Measurements from ENCODE around the gene FSD2. TPM values are rescaled to one million over a fixed set of nuclear protein-coding genes. Genes with fewer than 3 reads are reported as not detected.

The FSD2 gene
- total and polyA plus RNA-seq, 2 donors: under 0.01 to 0.05 TPM

GRCh38 chr15:82802497-82802896, 3.4 kb downstream of the FSD2 start:
- no peak for DNase-seq (ENCODE audit: low read depth in 6 of 9, low spot score in 9 of 9)
- H3K36me3 ChIP-seq (ENCODE audit: control insufficient read depth in 2 of 2, insufficient read depth in 2 of 2, low read length in 1 of 2): no peaks in the 10 kb centered on the region
- no peaks in the 10 kb centered on the region for H3K9me3 ChIP-seq (ENCODE audit: control insufficient read depth in 2 of 2, insufficient read depth in 1 of 2, low read length in 1 of 2)
- no peak overlapping the region for H3K4me3 ChIP-seq (ENCODE audit: low read length in 2 of 2)
- WGBS: 34% methylated on average over 1 of the region's 1 CpG
- H3K27ac ChIP-seq (ENCODE audit: low read depth in 1 of 2, low read length in 1 of 2): no peak overlapping the region
- H3K27me3 ChIP-seq (ENCODE audit: control insufficient read depth in 2 of 2, insufficient read depth in 1 of 2, low read length in 1 of 2): peaks cover 0 to 2% of the 10 kb centered on the region in 2 donors
- H3K4me1 ChIP-seq (ENCODE audit: control insufficient read depth in 2 of 2, insufficient read depth in 2 of 2, low read length in 2 of 2): no peaks in the 10 kb centered on the region

GRCh38 chr15:82799183-82799841, 6.6 kb downstream of the FSD2 start:
- no peak overlapping the region for H3K27ac ChIP-seq (ENCODE audit: low read depth in 1 of 2, low read length in 1 of 2)
- peaks cover 0 to 2% of the 10 kb centered on the region in 2 donors for H3K27me3 ChIP-seq (ENCODE audit: control insufficient read depth in 2 of 2, insufficient read depth in 1 of 2, low read length in 1 of 2)
- 95% methylated on average over 7 of the region's 7 CpGs for WGBS
- no peak overlapping the region for H3K4me3 ChIP-seq (ENCODE audit: low read length in 2 of 2)
- H3K4me1 ChIP-seq (ENCODE audit: control insufficient read depth in 2 of 2, insufficient read depth in 2 of 2, low read length in 2 of 2): no peaks in the 10 kb centered on the region
- H3K36me3 ChIP-seq (ENCODE audit: control insufficient read depth in 2 of 2, insufficient read depth in 2 of 2, low read length in 1 of 2): no peaks in the 10 kb centered on the region
- H3K9me3 ChIP-seq (ENCODE audit: control insufficient read depth in 2 of 2, insufficient read depth in 1 of 2, low read length in 1 of 2): no peaks in the 10 kb centered on the region
- DNase-seq (ENCODE audit: low read depth in 6 of 9, low spot score in 9 of 9): no peak

GRCh38 chr15:82798531-82799166, 7.2 kb downstream of the FSD2 start:
- WGBS: 94% methylated on average over 5 of the region's 5 CpGs
- no peak overlapping the region for H3K27ac ChIP-seq (ENCODE audit: low read depth in 1 of 2, low read length in 1 of 2)

GRCh38 chr15:82798104-82798503, 7.8 kb downstream of the FSD2 start:
- Histone ChIP-seq H3K9me3 (ENCODE audit: control insufficient read depth in 2 of 2, insufficient read depth in 1 of 2, low read length in 1 of 2) (no peaks in the 10 kb centered on the region), H3K36me3 (ENCODE audit: control insufficient read depth in 2 of 2, insufficient read depth in 2 of 2, low read length in 1 of 2) (no peaks in the 10 kb centered on the region), H3K27ac (ENCODE audit: low read depth in 1 of 2, low read length in 1 of 2) (no peak overlapping the region), H3K4me3 (ENCODE audit: low read length in 2 of 2) (no peak overlapping the region), H3K4me1 (ENCODE audit: control insufficient read depth in 2 of 2, insufficient read depth in 2 of 2, low read length in 2 of 2) (no peaks in the 10 kb centered on the region), H3K27me3 (ENCODE audit: control insufficient read depth in 2 of 2, insufficient read depth in 1 of 2, low read length in 1 of 2) (peaks cover 0 to 2% of the 10 kb centered on the region in 2 donors)
- 94% methylated on average over 4 of the region's 4 CpGs for WGBS
- no peak for DNase-seq (ENCODE audit: low read depth in 6 of 9, low spot score in 9 of 9)

More at GRCh38 chr15:82798531-82799166, 7.2 kb downstream of the FSD2 start:
- Histone ChIP-seq H3K27me3 (ENCODE audit: control insufficient read depth in 2 of 2, insufficient read depth in 1 of 2, low read length in 1 of 2) (peaks cover 0 to 2% of the 10 kb centered on the region in 2 donors), H3K4me1 (ENCODE audit: control insufficient read depth in 2 of 2, insufficient read depth in 2 of 2, low read length in 2 of 2) (no peaks in the 10 kb centered on the region), H3K4me3 (ENCODE audit: low read length in 2 of 2) (no peak overlapping the region), H3K9me3 (ENCODE audit: control insufficient read depth in 2 of 2, insufficient read depth in 1 of 2, low read length in 1 of 2) (no peaks in the 10 kb centered on the region), H3K36me3 (ENCODE audit: control insufficient read depth in 2 of 2, insufficient read depth in 2 of 2, low read length in 1 of 2) (no peaks in the 10 kb centered on the region)
- no peak for DNase-seq (ENCODE audit: low read depth in 6 of 9, low spot score in 9 of 9)

GRCh38 chr15:82793737-82794136, 12.1 kb downstream of the FSD2 start:
- no peak overlapping the region for H3K4me3 ChIP-seq (ENCODE audit: low read length in 2 of 2)
- H3K27ac ChIP-seq (ENCODE audit: low read depth in 1 of 2, low read length in 1 of 2): no peak overlapping the region
- no peaks in the 10 kb centered on the region for H3K36me3 ChIP-seq (ENCODE audit: control insufficient read depth in 2 of 2, insufficient read depth in 2 of 2, low read length in 1 of 2)
- H3K4me1 ChIP-seq (ENCODE audit: control insufficient read depth in 2 of 2, insufficient read depth in 2 of 2, low read length in 2 of 2): no peaks in the 10 kb centered on the region
- no peaks in the 10 kb centered on the region for H3K27me3 ChIP-seq (ENCODE audit: control insufficient read depth in 2 of 2, insufficient read depth in 1 of 2, low read length in 1 of 2)
- no peaks in the 10 kb centered on the region for H3K9me3 ChIP-seq (ENCODE audit: control insufficient read depth in 2 of 2, insufficient read depth in 1 of 2, low read length in 1 of 2)
- DNase-seq (ENCODE audit: low read depth in 6 of 9, low spot score in 9 of 9): no peak

- Histone ChIP-seq H3K9me3 (ENCODE audit: control insufficient read depth in 2 of 2, insufficient read depth in 1 of 2, low read length in 1 of 2) (no peaks in the 10 kb centered on the region), H3K4me3 (ENCODE audit: low read length in 2 of 2) (no peak overlapping the region), H3K27me3 (ENCODE audit: control insufficient read depth in 2 of 2, insufficient read depth in 1 of 2, low read length in 1 of 2) (no peaks in the 10 kb centered on the region), H3K4me1 (ENCODE audit: control insufficient read depth in 2 of 2, insufficient read depth in 2 of 2, low read length in 2 of 2) (no peaks in the 10 kb centered on the region), H3K36me3 (ENCODE audit: control insufficient read depth in 2 of 2, insufficient read depth in 2 of 2, low read length in 1 of 2) (no peaks in the 10 kb centered on the region), H3K27ac (ENCODE audit: low read depth in 1 of 2, low read length in 1 of 2) (no peak overlapping the region)
- 87% methylated on average over 1 of the region's 1 CpG for WGBS
- DNase-seq (ENCODE audit: low read depth in 6 of 9, low spot score in 9 of 9): no peak
These were observed 13.8 kb downstream of the FSD2 start for GRCh38 chr15:82792068-82792467.

- Histone ChIP-seq H3K4me3 (ENCODE audit: low read length in 2 of 2) (no peak overlapping the region), H3K27ac (ENCODE audit: low read depth in 1 of 2, low read length in 1 of 2) (no peak overlapping the region), H3K4me1 (ENCODE audit: control insufficient read depth in 2 of 2, insufficient read depth in 2 of 2, low read length in 2 of 2) (no peaks in the 10 kb centered on the region), H3K9me3 (ENCODE audit: control insufficient read depth in 2 of 2, insufficient read depth in 1 of 2, low read length in 1 of 2) (no peaks in the 10 kb centered on the region), H3K27me3 (ENCODE audit: control insufficient read depth in 2 of 2, insufficient read depth in 1 of 2, low read length in 1 of 2) (no peaks in the 10 kb centered on the region), H3K36me3 (ENCODE audit: control insufficient read depth in 2 of 2, insufficient read depth in 2 of 2, low read length in 1 of 2) (no peaks in the 10 kb centered on the region)
- 97% methylated on average over 11 of the region's 11 CpGs for WGBS
- DNase-seq (ENCODE audit: low read depth in 6 of 9, low spot score in 9 of 9): no peak
These were observed 15.5 kb downstream of the FSD2 start for GRCh38 chr15:82790321-82790720.

GRCh38 chr15:82789491-82789890, 16.4 kb downstream of the FSD2 start:
- H3K9me3 ChIP-seq (ENCODE audit: control insufficient read depth in 2 of 2, insufficient read depth in 1 of 2, low read length in 1 of 2): no peaks in the 10 kb centered on the region
- H3K36me3 ChIP-seq (ENCODE audit: control insufficient read depth in 2 of 2, insufficient read depth in 2 of 2, low read length in 1 of 2): no peaks in the 10 kb centered on the region
- no peaks in the 10 kb centered on the region for H3K4me1 ChIP-seq (ENCODE audit: control insufficient read depth in 2 of 2, insufficient read depth in 2 of 2, low read length in 2 of 2)
- no peak overlapping the region for H3K4me3 ChIP-seq (ENCODE audit: low read length in 2 of 2)
- no peak overlapping the region for H3K27ac ChIP-seq (ENCODE audit: low read depth in 1 of 2, low read length in 1 of 2)
- H3K27me3 ChIP-seq (ENCODE audit: control insufficient read depth in 2 of 2, insufficient read depth in 1 of 2, low read length in 1 of 2): no peaks in the 10 kb centered on the region
- no peak for DNase-seq (ENCODE audit: low read depth in 6 of 9, low spot score in 9 of 9)
- WGBS: 96% methylated on average over 1 of the region's 1 CpG

- H3K9me3 ChIP-seq (ENCODE audit: control insufficient read depth in 2 of 2, insufficient read depth in 1 of 2, low read length in 1 of 2): no peaks in the 10 kb centered on the region
- H3K4me3 ChIP-seq (ENCODE audit: low read length in 2 of 2): no peak overlapping the region
- H3K36me3 ChIP-seq (ENCODE audit: control insufficient read depth in 2 of 2, insufficient read depth in 2 of 2, low read length in 1 of 2): no peaks in the 10 kb centered on the region
- no peaks in the 10 kb centered on the region for H3K4me1 ChIP-seq (ENCODE audit: control insufficient read depth in 2 of 2, insufficient read depth in 2 of 2, low read length in 2 of 2)
- no peaks in the 10 kb centered on the region for H3K27me3 ChIP-seq (ENCODE audit: control insufficient read depth in 2 of 2, insufficient read depth in 1 of 2, low read length in 1 of 2)
- no peak overlapping the region for H3K27ac ChIP-seq (ENCODE audit: low read depth in 1 of 2, low read length in 1 of 2)
- no peak for DNase-seq (ENCODE audit: low read depth in 6 of 9, low spot score in 9 of 9)
- whole genome bisulfite sequencing: 96% methylated on average over 2 of the region's 2 CpGs
These were observed 17.4 kb downstream of the FSD2 start for GRCh38 chr15:82788496-82788895.

Measured in thymus (tissue), 11 donors.